Activated CD4-positive, alpha-beta T cell treated with anti-CD3 and anti-CD28 coated beads, Interleukin-2, amount 10 ng/mL, durations not matched to agents 24 days and 14 days (primary cell): ENCODE measurements around the gene CAPRIN2. TPM values are rescaled to one million over a fixed set of nuclear protein-coding genes. Genes with fewer than 3 reads are reported as not detected.

Source experiments
- DNase-seq: peaks from one replicate; pipeline ENCODE4 v3.0.0; 2022
- H3K27ac Mint-ChIP-seq: one replicate; pipeline ENCODE4 v1.8.0; 2022; ENCODE audit warnings: mild to moderate bottlenecking, mixed read lengths
- H3K27me3 Mint-ChIP-seq: one replicate; pipeline ENCODE4 v1.8.0; 2022; ENCODE audit warnings: mixed read lengths
- H3K36me3 Mint-ChIP-seq: one replicate; pipeline ENCODE4 v1.8.0; 2022; ENCODE audit warnings: low read depth, mild to moderate bottlenecking, mixed read lengths
- H3K4me1 Mint-ChIP-seq: one replicate; pipeline ENCODE4 v1.8.0; 2021; ENCODE audit warnings: mixed read lengths
- H3K4me3 Mint-ChIP-seq: one replicate; pipeline ENCODE4 v1.8.0; 2022; ENCODE audit warnings: mild to moderate bottlenecking, moderate library complexity, mixed read lengths
- H3K9me3 Mint-ChIP-seq: one replicate; pipeline ENCODE4 v1.8.0; 2021; ENCODE audit warnings: mixed read lengths
- intact Hi-C: fragments of 100-400 bp; cut with micrococcal nuclease; formaldehyde crosslinking; loops from one replicate; pipeline ENCODE4 v1.15.1; 2023
- total RNA-seq: library from RNA; stranded (reverse); gene quantifications from 2 replicates; pipeline ENCODE4 v1.2.3, GENCODE V29; 2022

The CAPRIN2 gene
- total RNA-seq, 1 donor from 2014 or later, result 8.6 TPM

DNA sequence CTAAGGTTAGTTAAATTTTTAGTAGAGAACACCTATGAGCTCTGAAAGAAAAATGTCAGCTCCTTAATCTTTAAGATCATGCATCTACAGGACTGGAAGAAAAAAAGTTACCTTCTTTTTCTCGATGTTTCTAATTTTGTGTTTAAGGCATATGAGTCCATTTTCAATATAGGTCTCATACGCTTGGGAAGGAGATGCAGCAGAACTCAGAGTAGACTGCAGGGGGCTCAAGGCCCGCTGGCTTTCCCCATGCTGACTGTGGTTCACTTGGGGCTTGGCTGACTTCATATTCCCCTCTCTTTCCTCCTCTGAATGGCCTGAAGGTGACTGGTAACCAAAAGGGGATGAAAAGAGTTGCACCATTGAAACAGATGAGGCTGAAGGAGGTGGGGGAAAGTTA lies 1.5 kb downstream of the CAPRIN2 start:
- no peak overlapping the region for H3K27ac Mint-ChIP-seq
- intact Hi-C loops, result no loop called here
- no peaks in the 10 kb centered on the region for H3K36me3 Mint-ChIP-seq
- no peaks in the 10 kb centered on the region for H3K9me3 Mint-ChIP-seq
- H3K4me3 Mint-ChIP-seq, result peak overlapping the region; percentile 91
- peaks cover 6% of the 10 kb centered on the region for H3K27me3 Mint-ChIP-seq
- DNase-seq, result peak; percentile 65
- peaks cover 22% of the 10 kb centered on the region for H3K4me1 Mint-ChIP-seq

DNA sequence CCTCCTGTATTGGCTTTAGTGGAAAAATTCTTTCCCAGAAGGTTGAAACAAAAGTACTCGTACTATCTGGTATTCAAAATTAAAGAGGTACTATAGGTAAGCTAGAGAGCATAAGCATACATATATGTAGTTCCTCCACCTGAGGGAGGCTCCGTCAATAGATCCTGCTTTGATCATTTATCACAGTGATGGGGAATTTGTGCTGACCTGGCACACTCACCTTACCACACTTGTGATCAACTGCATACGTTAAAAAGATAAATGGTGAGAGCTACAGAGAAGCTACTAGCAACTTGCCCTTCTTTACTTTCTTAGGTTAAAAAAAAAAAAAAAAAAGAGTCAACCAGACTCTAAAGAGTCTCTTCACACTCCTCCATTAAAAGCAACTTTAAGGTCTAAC lies 2.5 kb downstream of the CAPRIN2 start:
- no peak overlapping the region for H3K27ac Mint-ChIP-seq
- DNase-seq, result no peak
- H3K9me3 Mint-ChIP-seq, result no peaks in the 10 kb centered on the region
- intact Hi-C loops, result no loop called here
- H3K4me3 Mint-ChIP-seq, result no peak overlapping the region
- H3K4me1 Mint-ChIP-seq, result peaks cover 22% of the 10 kb centered on the region
- H3K36me3 Mint-ChIP-seq, result peaks cover 3% of the 10 kb centered on the region
- peaks cover 4% of the 10 kb centered on the region for H3K27me3 Mint-ChIP-seq

DNA sequence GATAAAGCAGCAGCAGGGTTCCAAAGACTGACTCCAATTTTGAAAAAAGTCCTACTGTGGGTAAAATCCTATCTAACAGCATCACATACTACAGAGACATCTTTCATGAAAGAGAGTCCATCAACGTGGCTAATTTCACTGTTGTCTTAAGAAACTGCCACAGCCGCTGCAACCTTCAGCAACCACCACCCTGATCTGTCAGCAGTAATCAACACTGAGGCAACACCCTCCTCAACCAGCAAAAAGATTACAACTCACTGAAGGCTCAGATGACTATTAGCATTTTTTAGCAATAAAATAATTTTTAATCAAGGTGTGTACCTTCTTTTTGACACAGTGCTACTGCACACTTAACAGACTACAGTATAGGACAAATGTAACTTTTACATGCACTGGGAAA lies 6.6 kb downstream of the CAPRIN2 start:
- no peak for DNase-seq
- H3K4me1 Mint-ChIP-seq, result peaks cover 4% of the 10 kb centered on the region
- H3K27me3 Mint-ChIP-seq, result no peaks in the 10 kb centered on the region
- peaks cover 6% of the 10 kb centered on the region for H3K36me3 Mint-ChIP-seq
- intact Hi-C loops, result no loop called here
- no peaks in the 10 kb centered on the region for H3K9me3 Mint-ChIP-seq
- H3K4me3 Mint-ChIP-seq, result no peak overlapping the region
- H3K27ac Mint-ChIP-seq, result no peak overlapping the region

DNA sequence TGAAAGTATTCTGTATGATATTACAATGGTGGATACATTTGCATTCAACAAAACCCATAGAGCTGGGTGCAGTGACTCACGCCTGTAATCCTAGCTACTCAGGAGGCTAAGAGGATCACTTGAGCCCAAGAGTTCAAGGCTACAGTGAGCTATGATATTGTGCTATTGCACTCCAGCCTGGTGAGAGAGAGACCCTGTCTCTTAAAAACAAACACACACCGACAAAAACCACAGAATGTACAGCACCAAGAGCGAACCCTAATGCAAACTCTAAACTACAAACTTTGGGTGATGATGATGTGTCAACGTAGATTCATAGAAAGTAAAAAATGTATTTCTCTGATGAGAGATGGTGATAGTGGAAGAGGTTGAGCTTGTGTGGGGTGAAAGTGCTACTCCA lies 8.6 kb downstream of the CAPRIN2 start:
- DNase-seq, result no peak
- H3K4me3 Mint-ChIP-seq, result no peak overlapping the region
- H3K27me3 Mint-ChIP-seq, result no peaks in the 10 kb centered on the region
- H3K9me3 Mint-ChIP-seq, result no peaks in the 10 kb centered on the region
- intact Hi-C loops, result no loop called here
- peaks cover 6% of the 10 kb centered on the region for H3K36me3 Mint-ChIP-seq
- H3K4me1 Mint-ChIP-seq, result no peaks in the 10 kb centered on the region
- no peak overlapping the region for H3K27ac Mint-ChIP-seq

DNA sequence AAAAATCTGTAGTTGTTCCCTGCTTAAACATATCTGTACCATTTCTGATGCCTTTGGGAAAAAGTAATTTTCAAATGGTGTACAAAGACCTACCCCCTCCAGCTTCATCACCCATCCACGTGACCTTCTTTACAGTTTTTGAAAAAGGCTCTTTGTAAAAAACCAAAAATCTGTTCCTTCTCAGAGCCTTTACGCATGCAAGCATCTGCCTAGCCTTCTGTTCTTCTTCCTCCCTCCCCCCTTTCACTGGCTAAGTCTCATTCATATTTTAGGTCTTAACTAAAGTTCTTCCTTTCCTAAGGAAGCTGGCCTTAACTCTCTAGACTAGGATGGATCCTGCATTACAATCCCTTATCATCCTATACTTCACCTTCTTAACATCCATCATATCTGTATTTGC lies 10.4 kb downstream of the CAPRIN2 start:
- Mint-ChIP-seq H3K9me3 (no peaks in the 10 kb centered on the region), H3K36me3 (peaks cover 8% of the 10 kb centered on the region), H3K4me1 (no peaks in the 10 kb centered on the region), H3K27ac (no peak overlapping the region), H3K4me3 (no peak overlapping the region), H3K27me3 (no peaks in the 10 kb centered on the region)
- intact Hi-C loops, result no loop called here
- DNase-seq, result no peak

DNA sequence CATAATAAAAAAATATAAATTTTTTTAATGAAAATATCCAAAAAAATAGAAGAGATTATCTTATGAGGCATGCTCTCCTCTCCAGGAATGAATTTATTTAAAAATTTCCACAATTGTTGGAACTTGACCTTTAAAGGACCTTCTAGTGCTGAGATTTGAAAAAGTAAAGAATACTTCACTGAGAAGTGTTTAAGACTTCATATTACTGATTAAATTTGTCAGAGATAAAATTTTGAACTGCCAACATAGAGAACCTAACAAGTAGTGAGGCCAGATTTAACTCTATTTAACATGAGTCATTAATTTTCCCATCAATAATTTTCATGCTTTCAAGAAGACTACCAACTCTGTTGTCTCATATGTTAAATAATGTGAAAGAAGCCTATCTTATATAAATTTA lies 14.5 kb downstream of the CAPRIN2 start:
- H3K4me3 Mint-ChIP-seq, result no peak overlapping the region
- intact Hi-C loops, result no loop called here
- peaks cover 5% of the 10 kb centered on the region for H3K9me3 Mint-ChIP-seq
- no peak overlapping the region for H3K27ac Mint-ChIP-seq
- H3K4me1 Mint-ChIP-seq, result no peaks in the 10 kb centered on the region
- H3K27me3 Mint-ChIP-seq, result no peaks in the 10 kb centered on the region
- no peak for DNase-seq
- peaks cover 16% of the 10 kb centered on the region for H3K36me3 Mint-ChIP-seq

DNA sequence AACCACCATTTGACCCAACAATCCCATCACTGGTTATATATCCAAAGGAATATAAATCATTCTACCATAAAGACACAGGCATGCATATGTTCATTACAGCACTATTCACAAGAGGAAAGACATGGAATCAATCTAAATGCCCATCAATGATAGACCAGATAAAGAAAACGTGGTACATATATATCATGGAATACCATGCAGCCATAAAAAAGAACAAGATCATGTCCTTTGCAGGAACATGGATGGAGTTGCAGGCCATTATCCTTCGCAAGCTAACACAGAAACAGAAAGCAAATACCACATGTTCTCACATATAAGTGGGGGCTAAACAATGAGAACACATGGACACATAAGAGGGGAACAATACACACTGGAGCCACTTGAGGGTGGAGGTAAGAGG lies 15.7 kb downstream of the CAPRIN2 start:
- peaks cover 5% of the 10 kb centered on the region for H3K9me3 Mint-ChIP-seq
- intact Hi-C loops, result no loop called here

DNA sequence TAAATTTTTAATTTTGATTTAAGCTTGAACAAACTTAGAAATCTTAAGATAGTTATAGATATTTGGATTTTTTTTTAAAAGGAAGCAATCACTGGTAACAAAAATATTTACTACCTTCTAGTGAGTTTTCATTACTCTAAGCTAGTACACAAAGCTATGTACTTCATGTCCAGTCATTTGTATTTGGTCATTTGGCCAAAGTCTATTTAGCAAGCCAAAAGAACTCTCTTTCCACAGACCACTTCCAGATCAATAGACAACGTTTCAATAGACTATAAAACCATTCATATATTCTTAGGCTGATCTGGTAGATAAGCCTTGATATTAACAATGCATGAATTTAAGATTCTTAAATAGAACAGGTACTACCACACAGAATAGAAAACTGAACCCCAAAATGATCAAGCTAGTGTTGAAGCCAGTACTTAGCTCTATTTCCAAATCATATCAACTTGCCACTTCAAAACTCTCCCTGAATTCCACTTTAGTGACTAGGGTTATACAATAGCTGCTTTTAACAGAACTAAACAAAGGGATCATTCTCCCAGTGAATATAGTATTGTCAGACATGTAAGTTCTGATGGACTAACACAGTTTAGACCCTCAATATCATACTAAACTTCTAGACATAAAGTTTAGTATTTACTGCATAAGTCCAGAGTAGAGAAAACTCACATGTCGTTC lies 21.7 kb downstream of the CAPRIN2 start:
- Mint-ChIP-seq H3K4me3 (no peak overlapping the region), H3K4me1 (no peaks in the 10 kb centered on the region), H3K36me3 (peaks cover 13% of the 10 kb centered on the region), H3K27me3 (no peaks in the 10 kb centered on the region), H3K9me3 (no peaks in the 10 kb centered on the region), H3K27ac (no peak overlapping the region)
- DNase-seq, result no peak
- intact Hi-C loops, result no loop called here

More for the DNA sequence above, 15.7 kb downstream of the CAPRIN2 start:
- no peak overlapping the region for H3K27ac Mint-ChIP-seq
- no peaks in the 10 kb centered on the region for H3K27me3 Mint-ChIP-seq
- H3K36me3 Mint-ChIP-seq, result peaks cover 19% of the 10 kb centered on the region
- H3K4me1 Mint-ChIP-seq, result no peaks in the 10 kb centered on the region
- no peak for DNase-seq
- no peak overlapping the region for H3K4me3 Mint-ChIP-seq

DNA sequence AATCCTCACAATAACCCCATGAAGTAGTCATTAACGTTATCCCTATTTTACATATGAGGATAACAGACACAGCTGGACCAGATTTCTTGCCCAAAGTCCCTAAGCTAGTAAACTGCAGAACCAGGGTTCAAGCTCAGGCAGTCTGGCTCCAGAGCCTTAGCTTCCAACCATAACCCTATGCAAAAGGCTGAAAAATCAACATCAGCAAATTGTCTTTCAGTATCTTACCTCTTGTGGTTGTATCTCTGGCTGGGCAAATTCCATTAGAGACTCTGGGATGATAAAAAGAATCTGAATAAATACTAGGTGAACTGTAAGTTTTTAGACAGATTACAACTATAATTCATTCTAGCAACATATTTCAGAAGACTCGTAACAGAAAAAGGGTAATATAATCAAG lies 24.7 kb downstream of the CAPRIN2 start:
- intact Hi-C loops, result no loop called here
- Mint-ChIP-seq H3K27ac (no peak overlapping the region), H3K4me1 (no peaks in the 10 kb centered on the region), H3K27me3 (no peaks in the 10 kb centered on the region), H3K4me3 (no peak overlapping the region), H3K36me3 (peaks cover 8% of the 10 kb centered on the region), H3K9me3 (no peaks in the 10 kb centered on the region)
- DNase-seq, result no peak

DNA sequence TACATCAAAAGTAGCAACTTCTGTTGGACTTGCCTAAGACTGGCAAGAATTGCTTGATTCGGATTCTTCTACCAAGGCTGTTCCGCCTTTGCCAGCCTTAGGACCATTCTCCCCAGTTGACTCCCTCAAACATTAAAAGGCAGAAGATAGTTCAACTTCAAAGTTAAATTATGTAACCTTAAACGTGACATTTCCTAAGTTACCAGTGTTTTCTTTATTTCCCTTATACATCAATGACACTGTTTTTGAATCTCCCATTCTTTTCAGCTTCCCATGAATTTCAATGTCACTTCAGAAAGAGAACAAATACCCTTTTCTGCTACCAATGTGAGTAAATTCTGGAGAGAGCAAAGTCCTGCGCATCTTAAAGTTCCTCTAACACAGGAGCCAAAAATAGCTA lies 25.2 kb downstream of the CAPRIN2 start:
- no peak for DNase-seq
- H3K27ac Mint-ChIP-seq, result no peak overlapping the region
- no peaks in the 10 kb centered on the region for H3K9me3 Mint-ChIP-seq
- no peaks in the 10 kb centered on the region for H3K4me1 Mint-ChIP-seq
- H3K36me3 Mint-ChIP-seq, result peaks cover 6% of the 10 kb centered on the region
- intact Hi-C loops, result no loop called here
- no peaks in the 10 kb centered on the region for H3K27me3 Mint-ChIP-seq
- no peak overlapping the region for H3K4me3 Mint-ChIP-seq

DNA sequence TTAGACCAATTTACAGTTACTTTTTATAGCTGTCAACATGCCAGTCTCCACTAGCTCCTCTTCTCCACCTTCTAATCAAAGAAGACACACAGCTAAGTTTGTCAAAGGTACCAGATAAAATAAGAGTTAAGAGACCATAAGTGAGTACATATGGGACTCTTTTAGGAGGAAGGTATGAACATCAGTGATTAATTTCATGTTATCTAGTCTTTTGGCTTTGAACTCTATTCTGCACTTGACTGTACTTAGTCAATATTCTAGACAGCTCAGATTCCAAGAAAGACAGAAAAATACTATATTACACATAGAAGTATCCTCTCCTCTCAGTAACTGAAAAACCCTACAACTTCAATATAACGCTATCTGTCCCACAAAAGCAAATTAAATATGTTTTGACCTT lies 28.1 kb downstream of the CAPRIN2 start:
- H3K9me3 Mint-ChIP-seq, result no peaks in the 10 kb centered on the region
- no peak overlapping the region for H3K27ac Mint-ChIP-seq
- intact Hi-C loops, result no loop called here
- DNase-seq, result no peak
- H3K27me3 Mint-ChIP-seq, result no peaks in the 10 kb centered on the region
- no peaks in the 10 kb centered on the region for H3K4me1 Mint-ChIP-seq
- H3K4me3 Mint-ChIP-seq, result no peak overlapping the region
- H3K36me3 Mint-ChIP-seq, result peaks cover 12% of the 10 kb centered on the region

DNA sequence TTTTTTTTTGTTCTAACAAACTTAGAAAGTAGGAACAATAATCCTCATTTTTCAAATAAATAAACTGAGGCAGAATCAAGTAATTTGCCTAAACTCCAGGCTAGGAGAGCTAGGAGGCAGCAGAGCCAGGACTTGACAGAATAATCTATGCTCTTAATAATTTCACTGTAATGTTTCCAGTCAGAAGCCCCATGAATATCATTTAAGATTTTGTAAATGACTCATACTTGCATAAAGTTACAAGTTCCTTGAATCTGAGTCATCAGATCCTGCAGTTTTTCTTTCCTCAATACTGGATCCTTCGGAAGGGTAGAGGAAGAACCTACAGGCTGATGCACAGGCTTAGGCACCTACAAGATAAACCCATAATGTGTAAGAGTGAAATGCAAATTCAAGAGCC lies 29.0 kb downstream of the CAPRIN2 start:
- DNase-seq, result no peak
- intact Hi-C loops, result no loop called here
- no peaks in the 10 kb centered on the region for H3K27me3 Mint-ChIP-seq
- H3K4me1 Mint-ChIP-seq, result no peaks in the 10 kb centered on the region
- peaks cover 12% of the 10 kb centered on the region for H3K36me3 Mint-ChIP-seq
- H3K4me3 Mint-ChIP-seq, result no peak overlapping the region
- no peak overlapping the region for H3K27ac Mint-ChIP-seq
- no peaks in the 10 kb centered on the region for H3K9me3 Mint-ChIP-seq

DNA sequence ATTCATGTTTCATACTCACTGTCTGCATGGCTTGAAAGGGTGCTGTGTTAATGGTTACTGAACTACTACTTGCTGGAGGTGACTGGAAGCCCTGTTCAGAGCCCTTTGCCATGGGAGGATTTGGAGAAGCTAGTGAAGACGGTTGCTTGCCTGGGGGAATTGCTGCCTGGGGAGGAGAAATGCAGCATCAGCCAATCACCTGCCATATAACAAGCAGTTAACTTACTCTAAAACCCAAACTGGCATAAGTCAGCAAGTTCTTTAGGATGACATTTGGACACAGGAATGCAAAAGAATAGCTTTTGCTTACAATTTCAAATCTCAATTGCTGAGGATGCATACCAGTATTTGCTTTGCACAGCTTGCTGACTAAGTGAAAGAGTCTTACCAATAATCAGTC lies 35.7 kb downstream of the CAPRIN2 start:
- Mint-ChIP-seq H3K4me1 (no peaks in the 10 kb centered on the region), H3K4me3 (no peak overlapping the region), H3K27me3 (no peaks in the 10 kb centered on the region), H3K36me3 (peaks cover 9% of the 10 kb centered on the region), H3K9me3 (no peaks in the 10 kb centered on the region), H3K27ac (no peak overlapping the region)
- DNase-seq, result no peak
- intact Hi-C loops, result no loop called here

DNA sequence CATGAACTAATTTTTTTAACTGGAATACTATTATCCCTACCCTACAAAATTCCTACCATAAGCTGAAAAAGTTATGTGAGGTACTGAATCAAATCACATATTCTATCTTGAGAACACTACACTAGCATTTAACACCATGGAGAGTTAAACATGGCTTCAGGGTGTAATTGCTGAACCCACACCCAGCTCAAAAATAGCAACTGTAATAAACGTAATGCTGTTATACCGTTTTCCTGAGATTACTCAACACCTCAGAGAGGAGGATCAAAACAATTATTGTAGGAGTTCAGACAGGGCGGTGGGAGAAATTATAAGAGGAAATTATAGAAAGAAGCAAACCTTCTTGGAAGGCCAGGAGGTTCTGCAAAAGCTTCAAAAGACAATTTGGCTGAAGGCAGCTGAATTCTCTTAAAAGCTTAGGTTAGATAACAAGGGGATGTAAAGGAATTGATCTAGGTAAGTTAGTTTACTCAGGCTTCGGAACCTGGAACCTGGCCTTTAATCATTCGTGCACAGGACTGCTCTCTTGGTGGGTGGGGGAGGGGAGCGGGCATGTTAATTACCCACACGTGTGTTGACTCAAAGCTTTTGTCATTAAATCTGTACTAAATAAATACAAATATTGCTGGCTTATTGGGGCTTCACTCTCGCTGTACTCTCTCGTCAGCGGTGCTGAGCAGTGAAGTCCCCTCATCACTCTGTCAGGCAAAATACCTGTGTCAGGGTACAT lies 47.0 kb downstream of the CAPRIN2 start:
- H3K36me3 Mint-ChIP-seq, result peaks cover 3% of the 10 kb centered on the region
- H3K9me3 Mint-ChIP-seq, result no peaks in the 10 kb centered on the region
- no peaks in the 10 kb centered on the region for H3K27me3 Mint-ChIP-seq
- H3K4me3 Mint-ChIP-seq, result no peak overlapping the region
- H3K4me1 Mint-ChIP-seq, result no peaks in the 10 kb centered on the region
- intact Hi-C loops, result no loop called here
- H3K27ac Mint-ChIP-seq, result no peak overlapping the region
- no peak for DNase-seq

DNA sequence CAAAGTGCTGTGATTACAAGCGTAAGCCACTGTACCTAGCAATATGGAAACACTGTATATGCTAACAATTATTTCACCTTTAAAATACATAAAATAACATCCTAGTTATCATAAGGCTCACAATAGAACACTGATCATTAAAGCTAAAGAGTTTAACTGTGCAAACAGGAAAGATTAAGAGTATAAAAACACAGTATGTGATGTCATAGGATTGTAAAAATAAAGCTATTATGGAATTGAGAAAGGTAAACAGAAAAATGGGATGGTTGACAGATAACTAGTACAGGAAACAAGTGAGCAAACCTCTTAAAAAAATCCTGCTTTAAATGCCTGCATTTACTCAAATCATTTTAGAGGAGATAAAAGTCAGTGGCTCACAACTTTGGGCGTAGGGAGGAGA lies 48.3 kb downstream of the CAPRIN2 start:
- H3K36me3 Mint-ChIP-seq, result peaks cover 3% of the 10 kb centered on the region
- no peak overlapping the region for H3K4me3 Mint-ChIP-seq
- no peaks in the 10 kb centered on the region for H3K4me1 Mint-ChIP-seq
- H3K27me3 Mint-ChIP-seq, result no peaks in the 10 kb centered on the region
- no peak for DNase-seq
- H3K27ac Mint-ChIP-seq, result no peak overlapping the region
- intact Hi-C loops, result no loop called here
- H3K9me3 Mint-ChIP-seq, result no peaks in the 10 kb centered on the region
